ENCODE data around the gene SETBP1. TPM values are rescaled to one million over a fixed set of nuclear protein-coding genes. Genes with fewer than 3 reads are reported as not detected.

Gene SETBP1
- total RNA-seq, 4 donors from 2014 or later, result 16.2 to 33.6 (median 24.4) TPM

- Histone ChIP-seq H3K4me1 (no peaks in the 10 kb centered on the region), H3K36me3 (no peaks in the 10 kb centered on the region), H3K9me3 (no peaks in the 10 kb centered on the region), H3K4me3 (no peak overlapping the region), H3K27me3 (no peaks in the 10 kb centered on the region), H3K27ac (no peak overlapping the region)
- in situ Hi-C loops (cut with MboI; ENCODE audit: low pct_ligation_motif_present in 1 of 4, low pct_unique_long_range_greater_than_20kb in 1 of 4, low sequenced_read_pairs in 3 of 4), result no loop called here
- no peak for DNase-seq
- WGBS, 2 donors (ENCODE audit: low coverage in 1 of 2), result 33 to 87% methylated on average over 1 to 3 of the region's 3 CpGs
- intact Hi-C loops (cut with DNase I; ENCODE audit: low total_unique reads), result no loop called here
- TF ChIP-seq EP300 (IDR thresholded peaks at IDR 0.05; ENCODE audit: low read depth) (no peak), CTCF (IDR thresholded peaks at IDR 0.05) (no peak), POLR2AphosphoS5 (IDR thresholded peaks at IDR 0.05) (no peak)
Observed at GRCh38 chr18:44643004-44643403, 37.7 kb upstream of the SETBP1 start.

GRCh38 chr18:44651478-44651877 is 29.2 kb upstream of the SETBP1 start:
- Histone ChIP-seq H3K4me3 (no peak overlapping the region), H3K27ac (no peak overlapping the region), H3K9me3 (no peaks in the 10 kb centered on the region), H3K4me1 (peaks cover 0 to 4% (median 0%) of the 10 kb centered on the region in 4 donors), H3K27me3 (no peaks in the 10 kb centered on the region), H3K36me3 (no peaks in the 10 kb centered on the region)
- 56 to 65% methylated on average over 6 of the region's 6 CpGs for WGBS, 2 donors (ENCODE audit: low coverage in 1 of 2)
- DNase-seq, result no peak
- in situ Hi-C loops (cut with MboI; ENCODE audit: low pct_ligation_motif_present in 1 of 4, low pct_unique_long_range_greater_than_20kb in 1 of 4, low sequenced_read_pairs in 3 of 4) (no loop called here), intact Hi-C loops (cut with DNase I; ENCODE audit: low total_unique reads) (no loop called here)
- TF ChIP-seq EP300 (IDR thresholded peaks at IDR 0.05; ENCODE audit: low read depth) (no peak), POLR2A (IDR thresholded peaks at IDR 0.05) (no peak), POLR2AphosphoS5 (IDR thresholded peaks at IDR 0.05) (no peak), CTCF (IDR thresholded peaks at IDR 0.05) (no peak)

- DNase-seq, result no peak
- WGBS, 2 donors (ENCODE audit: low coverage in 1 of 2), result 87 to 88% methylated on average over 6 of the region's 6 CpGs
- Histone ChIP-seq H3K4me3 (no peak overlapping the region), H3K9me3 (no peaks in the 10 kb centered on the region), H3K36me3 (no peaks in the 10 kb centered on the region), H3K4me1 (peaks cover 0 to 4% (median 0%) of the 10 kb centered on the region in 4 donors), H3K27ac (no peak overlapping the region), H3K27me3 (no peaks in the 10 kb centered on the region)
- no peak for TF ChIP-seq CTCF (IDR thresholded peaks at IDR 0.05)
- TF ChIP-seq POLR2AphosphoS5 (IDR thresholded peaks at IDR 0.05), result no peak
- TF ChIP-seq POLR2A (IDR thresholded peaks at IDR 0.05), result no peak
- no peak for TF ChIP-seq EP300 (IDR thresholded peaks at IDR 0.05; ENCODE audit: low read depth)
- in situ Hi-C loops (cut with MboI; ENCODE audit: low pct_ligation_motif_present in 1 of 4, low pct_unique_long_range_greater_than_20kb in 1 of 4, low sequenced_read_pairs in 3 of 4) (no loop called here), intact Hi-C loops (cut with DNase I; ENCODE audit: low total_unique reads) (no loop called here)
Observed at GRCh38 chr18:44651918-44652572, 28.6 kb upstream of the SETBP1 start.

- Histone ChIP-seq H3K9me3 (no peaks in the 10 kb centered on the region), H3K27ac (no peak overlapping the region), H3K4me3 (no peak overlapping the region), H3K27me3 (no peaks in the 10 kb centered on the region), H3K4me1 (peaks cover 0 to 4% (median 0%) of the 10 kb centered on the region in 4 donors), H3K36me3 (no peaks in the 10 kb centered on the region)
- no peak for DNase-seq
- TF ChIP-seq CTCF (IDR thresholded peaks at IDR 0.05) (no peak), POLR2AphosphoS5 (IDR thresholded peaks at IDR 0.05) (no peak), EP300 (IDR thresholded peaks at IDR 0.05; ENCODE audit: low read depth) (no peak), POLR2A (IDR thresholded peaks at IDR 0.05) (no peak)
- in situ Hi-C loops (cut with MboI; ENCODE audit: low pct_ligation_motif_present in 1 of 4, low pct_unique_long_range_greater_than_20kb in 1 of 4, low sequenced_read_pairs in 3 of 4) (no loop called here), intact Hi-C loops (cut with DNase I; ENCODE audit: low total_unique reads) (no loop called here)
- 75 to 86% methylated on average over 4 of the region's 4 CpGs for WGBS, 2 donors (ENCODE audit: low coverage in 1 of 2)
Observed at GRCh38 chr18:44652722-44653121, 28.0 kb upstream of the SETBP1 start.
